ENCODE data around the gene NDUFC1. TPM values are rescaled to one million over a fixed set of nuclear protein-coding genes. Genes with fewer than 3 reads are reported as not detected.

Gene NDUFC1
- total RNA-seq, 1 donor from 2014 or later: 44.8 TPM

DNA sequence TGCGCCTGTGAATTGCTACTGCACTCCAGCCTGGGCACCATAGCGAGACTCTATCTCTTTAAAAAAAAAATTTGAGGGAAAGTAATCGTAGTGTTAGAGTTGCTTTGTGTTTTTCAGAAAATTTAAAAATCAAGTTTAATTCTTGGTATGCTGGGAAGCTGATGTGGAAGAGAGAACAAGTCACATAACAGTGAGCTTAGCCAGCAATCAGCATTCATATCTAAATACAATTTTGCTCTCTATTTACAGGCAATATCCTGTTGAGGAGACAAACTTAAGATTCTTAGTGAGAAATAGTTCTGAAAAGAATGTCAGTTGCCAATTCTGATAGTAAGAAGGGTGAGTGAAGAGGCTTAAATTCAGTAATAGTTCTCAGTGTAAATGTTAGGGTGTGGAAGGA lies 9.6 kb upstream of the NDUFC1 start:
- H3K36me3 Mint-ChIP-seq (ENCODE audit: low read depth, unreplicated experiment): no peaks in the 10 kb centered on the region
- H3K27me3 Mint-ChIP-seq (ENCODE audit: unreplicated experiment): peaks cover 2% of the 10 kb centered on the region
- H3K4me3 Mint-ChIP-seq (ENCODE audit: unreplicated experiment): no peak overlapping the region
- H3K4me1 Mint-ChIP-seq (ENCODE audit: unreplicated experiment): peaks cover 3% of the 10 kb centered on the region
- no peaks in the 10 kb centered on the region for H3K9me3 Mint-ChIP-seq (ENCODE audit: unreplicated experiment)
- no peak overlapping the region for H3K27ac Mint-ChIP-seq (ENCODE audit: unreplicated experiment)
- TF ChIP-seq, protein P1, sequence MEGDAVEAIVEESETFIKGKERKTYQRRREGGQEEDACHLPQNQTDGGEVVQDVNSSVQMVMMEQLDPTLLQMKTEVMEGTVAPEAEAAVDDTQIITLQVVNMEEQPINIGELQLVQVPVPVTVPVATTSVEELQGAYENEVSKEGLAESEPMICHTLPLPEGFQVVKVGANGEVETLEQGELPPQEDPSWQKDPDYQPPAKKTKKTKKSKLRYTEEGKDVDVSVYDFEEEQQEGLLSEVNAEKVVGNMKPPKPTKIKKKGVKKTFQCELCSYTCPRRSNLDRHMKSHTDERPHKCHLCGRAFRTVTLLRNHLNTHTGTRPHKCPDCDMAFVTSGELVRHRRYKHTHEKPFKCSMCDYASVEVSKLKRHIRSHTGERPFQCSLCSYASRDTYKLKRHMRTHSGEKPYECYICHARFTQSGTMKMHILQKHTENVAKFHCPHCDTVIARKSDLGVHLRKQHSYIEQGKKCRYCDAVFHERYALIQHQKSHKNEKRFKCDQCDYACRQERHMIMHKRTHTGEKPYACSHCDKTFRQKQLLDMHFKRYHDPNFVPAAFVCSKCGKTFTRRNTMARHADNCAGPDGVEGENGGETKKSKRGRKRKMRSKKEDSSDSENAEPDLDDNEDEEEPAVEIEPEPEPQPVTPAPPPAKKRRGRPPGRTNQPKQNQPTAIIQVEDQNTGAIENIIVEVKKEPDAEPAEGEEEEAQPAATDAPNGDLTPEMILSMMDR (IDR thresholded peaks at IDR 0.05; ENCODE audit: unreplicated experiment): no peak
- DNase-seq (ENCODE audit: low spot score): no peak

DNA sequence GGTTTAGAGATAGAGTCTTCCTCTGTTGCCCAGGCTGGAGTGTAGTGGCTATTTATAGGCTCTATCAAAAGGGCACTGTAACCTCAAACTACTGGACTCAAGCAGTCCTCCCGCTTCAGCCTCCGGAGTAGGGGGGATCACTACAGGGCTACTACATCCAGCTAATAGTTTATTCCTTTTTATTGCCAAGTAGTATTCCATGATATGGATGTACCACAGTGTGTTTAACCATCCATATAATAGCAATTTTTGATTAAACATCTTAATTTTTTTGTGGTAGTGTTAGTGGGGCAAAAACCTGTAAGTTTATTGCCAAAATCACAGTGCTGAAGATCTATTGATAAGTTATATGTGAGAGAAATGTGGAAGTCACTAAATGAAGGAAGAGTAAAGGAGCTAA lies 2.6 kb upstream of the NDUFC1 start:
- Mint-ChIP-seq H3K4me1 (ENCODE audit: unreplicated experiment) (peaks cover 13% of the 10 kb centered on the region), H3K36me3 (ENCODE audit: low read depth, unreplicated experiment) (peaks cover 7% of the 10 kb centered on the region), H3K27ac (ENCODE audit: unreplicated experiment) (no peak overlapping the region), H3K4me3 (ENCODE audit: unreplicated experiment) (peak overlapping the region; percentile 52), H3K27me3 (ENCODE audit: unreplicated experiment) (peaks cover 13% of the 10 kb centered on the region), H3K9me3 (ENCODE audit: unreplicated experiment) (no peaks in the 10 kb centered on the region)
- DNase-seq (ENCODE audit: low spot score): no peak
- TF ChIP-seq, protein P1 (IDR thresholded peaks at IDR 0.05; ENCODE audit: unreplicated experiment): no peak

DNA sequence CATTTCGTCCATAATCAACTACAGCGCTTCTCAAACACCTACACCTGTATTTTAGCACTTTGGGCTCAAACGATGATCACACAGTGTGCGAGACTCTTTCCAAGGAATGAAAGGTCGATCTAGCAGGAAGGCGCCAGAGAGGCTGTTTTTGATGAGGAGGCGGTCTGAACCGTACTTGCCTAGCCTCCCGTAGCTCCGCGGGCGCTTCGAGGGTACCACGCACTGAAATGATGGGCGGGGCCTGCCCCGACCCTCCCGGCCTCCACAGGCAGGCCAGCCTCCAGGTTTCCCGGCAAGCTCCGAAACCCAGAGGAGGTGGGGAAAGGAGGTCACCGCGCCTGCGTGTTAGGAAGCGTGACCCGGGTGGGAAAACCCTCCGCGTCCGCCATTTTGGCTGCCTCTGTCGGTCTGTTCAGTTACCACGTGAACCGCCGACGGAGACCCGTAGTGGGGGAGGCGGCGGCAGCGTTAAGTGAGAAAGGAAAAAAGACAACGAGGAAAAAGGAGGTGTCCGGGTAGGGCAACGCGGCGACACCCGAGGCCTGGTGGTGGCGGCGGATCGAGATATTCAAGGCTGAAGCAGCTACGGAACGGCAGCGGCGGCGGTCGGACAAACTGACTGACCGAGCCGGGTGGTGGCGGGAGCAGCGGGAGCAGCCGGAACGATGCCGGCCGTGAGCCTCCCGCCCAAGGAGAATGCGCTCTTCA lies 1.0 kb downstream of the NDUFC1 start, which contains the start of gene NAA15:
Gene NAA15, plus strand, starts transcription at position 393 of the 708 bp plus-strand sequence. Its CDS starts 273 bp downstream, at position 666.
- Mint-ChIP-seq H3K27ac (ENCODE audit: unreplicated experiment) (peak within 1 kb of the TSS; percentile 97), H3K36me3 (ENCODE audit: low read depth, unreplicated experiment) (peaks cover 7% of the 10 kb centered on the region), H3K4me3 (ENCODE audit: unreplicated experiment) (peak within 1 kb of the TSS; percentile 99), H3K27me3 (ENCODE audit: unreplicated experiment) (peaks cover 13% of the 10 kb centered on the region), H3K9me3 (ENCODE audit: unreplicated experiment) (no peaks in the 10 kb centered on the region), H3K4me1 (ENCODE audit: unreplicated experiment) (peaks cover 13% of the 10 kb centered on the region)
- peak; percentile 96 for DNase-seq (ENCODE audit: low spot score)
- TF ChIP-seq, protein P1 (IDR thresholded peaks at IDR 0.05; ENCODE audit: unreplicated experiment): no peak

DNA sequence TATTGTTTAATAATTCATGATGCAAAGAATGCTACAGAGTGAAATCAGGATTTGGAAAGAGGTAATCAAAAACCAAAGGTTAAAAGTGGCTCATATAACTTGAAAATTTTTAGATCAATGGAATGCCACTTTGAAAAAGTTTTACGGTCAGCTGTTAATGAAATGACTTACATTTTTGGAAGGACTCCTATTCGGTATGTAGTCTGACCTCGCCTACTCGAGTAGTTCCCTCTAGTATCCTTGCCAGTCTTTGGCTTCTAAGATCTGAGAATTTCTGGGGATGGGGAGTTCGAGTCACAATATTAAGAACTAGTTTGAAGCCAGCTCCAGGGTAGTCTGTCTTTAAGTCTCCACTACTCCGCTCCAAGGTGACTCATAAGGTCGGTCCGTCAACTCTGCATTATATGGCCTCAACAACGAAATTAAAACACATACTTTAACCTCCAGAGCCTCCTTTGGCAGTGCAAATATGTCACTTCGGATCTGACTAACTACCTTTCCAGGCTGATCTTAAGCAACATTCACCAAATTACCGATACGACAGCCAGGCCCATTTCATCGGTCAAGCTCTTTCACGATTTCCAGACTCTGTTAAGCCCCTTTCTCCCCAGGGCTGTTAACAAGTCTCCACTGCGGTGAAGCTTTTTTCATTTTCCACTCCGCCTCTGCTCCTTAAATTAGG lies 1.7 kb downstream of the NDUFC1 start:
- H3K27me3 Mint-ChIP-seq (ENCODE audit: unreplicated experiment): peaks cover 13% of the 10 kb centered on the region
- H3K36me3 Mint-ChIP-seq (ENCODE audit: low read depth, unreplicated experiment): peaks cover 7% of the 10 kb centered on the region
- DNase-seq (ENCODE audit: low spot score): no peak
- H3K9me3 Mint-ChIP-seq (ENCODE audit: unreplicated experiment): no peaks in the 10 kb centered on the region
- H3K4me1 Mint-ChIP-seq (ENCODE audit: unreplicated experiment): peaks cover 13% of the 10 kb centered on the region
- peak overlapping the region; percentile 85 for H3K27ac Mint-ChIP-seq (ENCODE audit: unreplicated experiment)
- peak overlapping the region; percentile 99 for H3K4me3 Mint-ChIP-seq (ENCODE audit: unreplicated experiment)
- TF ChIP-seq, protein P1 (IDR thresholded peaks at IDR 0.05; ENCODE audit: unreplicated experiment): no peak

DNA sequence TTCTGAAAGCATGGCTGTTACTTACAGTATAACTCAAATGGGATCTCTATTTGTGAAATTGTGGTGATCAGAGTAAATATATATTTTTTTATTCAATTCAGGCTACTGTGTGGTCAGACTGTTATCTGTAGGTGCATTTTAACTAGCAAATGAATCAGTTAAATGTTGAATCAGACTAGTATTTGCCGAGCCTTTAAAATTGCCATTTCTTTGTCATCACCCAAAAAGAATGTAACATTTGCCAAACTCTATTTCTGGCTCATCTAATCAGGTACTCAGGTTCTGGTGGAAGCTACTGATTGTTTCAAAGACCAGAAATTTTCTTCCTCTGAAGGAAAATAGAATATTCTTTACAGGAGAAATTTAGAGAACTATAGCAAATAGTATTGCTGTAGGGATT lies 2.7 kb downstream of the NDUFC1 start:
- TF ChIP-seq, protein P1 (IDR thresholded peaks at IDR 0.05; ENCODE audit: unreplicated experiment): no peak
- H3K9me3 Mint-ChIP-seq (ENCODE audit: unreplicated experiment): no peaks in the 10 kb centered on the region
- no peak for DNase-seq (ENCODE audit: low spot score)

More for the DNA sequence above, 2.7 kb downstream of the NDUFC1 start:
- peaks cover 17% of the 10 kb centered on the region for H3K27me3 Mint-ChIP-seq (ENCODE audit: unreplicated experiment)
- H3K27ac Mint-ChIP-seq (ENCODE audit: unreplicated experiment): no peak overlapping the region
- H3K4me1 Mint-ChIP-seq (ENCODE audit: unreplicated experiment): peaks cover 18% of the 10 kb centered on the region
- no peak overlapping the region for H3K4me3 Mint-ChIP-seq (ENCODE audit: unreplicated experiment)
- peaks cover 4% of the 10 kb centered on the region for H3K36me3 Mint-ChIP-seq (ENCODE audit: low read depth, unreplicated experiment)

All from endothelial cell (in vitro differentiated cells).